SK-N-SH treated with all-trans-retinoic acid at 6 μM for 48 hours (cell line): Measurements from ENCODE around the gene TIGD4.

Source experiments
- GLIS3 ChIP-seq: fragments of 250-450 bp; sonication (Bioruptor Pico); IDR thresholded peaks from 2 replicates; pipeline ENCODE4 v1.5.0; 2020; ENCODE audit warnings: mild to moderate bottlenecking, moderate library complexity
- PPARA ChIP-seq: fragments of 250-450 bp; sonication (Bioruptor Pico); IDR thresholded peaks from 2 replicates; pipeline ENCODE4 v1.5.0; 2020; ENCODE audit warnings: mild to moderate bottlenecking, borderline replicate concordance
- ZFP30 ChIP-seq: fragments of 450-650 bp; formaldehyde crosslinking; IDR thresholded peaks from 2 replicates; pipeline ENCODE4 v1.5.0; 2022; ENCODE audit warnings: mild to moderate bottlenecking, moderate library complexity
- ZNF8 ChIP-seq: fragments of 450-650 bp; formaldehyde crosslinking; IDR thresholded peaks from 2 replicates; pipeline ENCODE4 v1.5.0; 2020; ENCODE audit warnings: mild to moderate bottlenecking, moderate library complexity

- TF ChIP-seq ZFP30 (CRISPR knock-in tag) = no peak
- TF ChIP-seq ZNF8 (CRISPR knock-in tag) = no peak
- no peak for TF ChIP-seq PPARA (CRISPR knock-in tag)
- TF ChIP-seq GLIS3 = no peak
These were observed 51.2 kb downstream of the TIGD4 start for GRCh38 chr4:152728343-152728742.
